SK-N-SH treated with all-trans-retinoic acid at 6 μM for 48 hours (cell line): ENCODE results near the gene HAPLN3.
"Not testable (repeated sequence)": the region's sequence is repeated elsewhere in the genome, so short reads cannot be mapped to it uniquely, and the experiment has no call there.

ENCODE experiments used
- ATAC-seq: fragments of 200-7000 bp; cut with Tn5 transposase; 3 replicates; pipeline ENCODE4 v1.9.1; 2020; ENCODE audit warnings: mild to moderate bottlenecking, moderate library complexity
- ARNTL ChIP-seq: fragments of 450-650 bp; formaldehyde crosslinking; IDR thresholded peaks from 2 replicates; pipeline ENCODE4 v1.5.0; 2020; ENCODE audit warnings: low read depth, mild to moderate bottlenecking, moderate library complexity, borderline replicate concordance
- CREB5 ChIP-seq: fragments of 250-450 bp; sonication (Bioruptor Pico); IDR thresholded peaks from 2 replicates; pipeline ENCODE4 v1.5.1; 2020; ENCODE audit warnings: low read depth, mild to moderate bottlenecking, moderate library complexity
- CSDC2 ChIP-seq: fragments of 250-450 bp; sonication (Bioruptor Pico); IDR thresholded peaks from 2 replicates; pipeline ENCODE4 v1.5.0; 2020; ENCODE audit warnings: mild to moderate bottlenecking, moderate library complexity
- CSRNP3 ChIP-seq: fragments of 250-450 bp; sonication (Bioruptor Pico); IDR thresholded peaks from 2 replicates; pipeline ENCODE4 v1.5.1; 2021; ENCODE audit warnings: mild to moderate bottlenecking, moderate library complexity
- ESRRG ChIP-seq: fragments of 250-450 bp; sonication (Bioruptor Pico); IDR thresholded peaks from 2 replicates; pipeline ENCODE4 v1.6.1; 2021; ENCODE audit warnings: mild to moderate bottlenecking
- ISL1 ChIP-seq: fragments of 250-450 bp; sonication (Bioruptor Pico); IDR thresholded peaks from 2 replicates; pipeline ENCODE4 v2.1.2; 2022; ENCODE audit warnings: mild to moderate bottlenecking, moderate library complexity
- PATZ1 ChIP-seq: fragments of 250-450 bp; sonication (Bioruptor Pico); IDR thresholded peaks from 2 replicates; pipeline ENCODE4 v1.8.0; 2020; ENCODE audit warnings: mild to moderate bottlenecking, moderate library complexity, borderline replicate concordance
- POU6F1 ChIP-seq: fragments of 250-450 bp; sonication (Bioruptor Pico); IDR thresholded peaks from 2 replicates; pipeline ENCODE4 v1.8.0; 2021; ENCODE audit warnings: low read depth, mild to moderate bottlenecking, moderate library complexity, borderline replicate concordance
- RARB ChIP-seq: fragments of 250-450 bp; sonication (Bioruptor Pico); IDR thresholded peaks from 2 replicates; pipeline ENCODE4 v1.8.0; 2021; ENCODE audit warnings: mild to moderate bottlenecking, moderate library complexity
- TCF4 ChIP-seq: fragments of 250-450 bp; sonication (Bioruptor Pico); IDR thresholded peaks from 2 replicates; pipeline ENCODE4 v1.8.0; 2021; ENCODE audit warnings: mild to moderate bottlenecking, moderate library complexity, borderline replicate concordance
- TOX ChIP-seq: fragments of 250-450 bp; sonication (Bioruptor Pico); IDR thresholded peaks from 2 replicates; pipeline ENCODE4 v1.8.0; 2021; ENCODE audit warnings: mild to moderate bottlenecking, moderate library complexity, borderline replicate concordance
- ZC3H10 ChIP-seq: fragments of 250-450 bp; sonication (Bioruptor Pico); IDR thresholded peaks from 2 replicates; pipeline ENCODE4 v1.5.1; 2021; ENCODE audit warnings: mild to moderate bottlenecking, moderate library complexity
- ZFP3 ChIP-seq: fragments of 250-450 bp; sonication (Bioruptor Pico); IDR thresholded peaks from 2 replicates; pipeline ENCODE4 v1.5.0; 2020; ENCODE audit warnings: mild to moderate bottlenecking, moderate library complexity
- ZFP30 ChIP-seq: fragments of 450-650 bp; formaldehyde crosslinking; IDR thresholded peaks from 2 replicates; pipeline ENCODE4 v1.5.0; 2022; ENCODE audit warnings: mild to moderate bottlenecking, moderate library complexity
- ZNF565 ChIP-seq: fragments of 450-650 bp; formaldehyde crosslinking; conservative IDR thresholded peaks from 2 replicates; pipeline ENCODE4 v1.5.0; 2020; ENCODE audit warnings: low read depth, mild to moderate bottlenecking, moderate library complexity
- ZNF70 ChIP-seq: fragments of 450-650 bp; formaldehyde crosslinking; IDR thresholded peaks from 2 replicates; pipeline ENCODE4 v1.5.0; 2020; ENCODE audit warnings: mild to moderate bottlenecking, moderate library complexity
- ZNF8 ChIP-seq: fragments of 450-650 bp; formaldehyde crosslinking; IDR thresholded peaks from 2 replicates; pipeline ENCODE4 v1.5.0; 2020; ENCODE audit warnings: mild to moderate bottlenecking, moderate library complexity

HAPLN3 gene

GRCh38 chr15:88932875-88933330 lies 37.6 kb upstream of the HAPLN3 start (continued):
- TF ChIP-seq CSRNP3 (no peak), ZNF8 (CRISPR knock-in tag) (no peak), CSDC2 (CRISPR knock-in tag) (no peak), CREB5 (CRISPR knock-in tag) (no peak)

- TF ChIP-seq TCF4 (CRISPR knock-in tag): no peak
- TF ChIP-seq ISL1: no peak
- TF ChIP-seq TOX (CRISPR knock-in tag): no peak
- TF ChIP-seq POU6F1 (CRISPR knock-in tag): no peak
- TF ChIP-seq PATZ1 (CRISPR knock-in tag): no peak
- no peak for TF ChIP-seq RARB
- no peak for TF ChIP-seq ZFP3
- no peak for TF ChIP-seq CREB5 (CRISPR knock-in tag)
- no peak for TF ChIP-seq ZNF565 (CRISPR knock-in tag)
- no peak for TF ChIP-seq ARNTL (CRISPR knock-in tag)
- TF ChIP-seq ZC3H10 (CRISPR knock-in tag): no peak
- no peak for TF ChIP-seq ZNF70 (CRISPR knock-in tag)
- no peak for ATAC-seq
Observed at GRCh38 chr15:88932271-88932874, 37.0 kb upstream of the HAPLN3 start.

- TF ChIP-seq ZFP30: no peak
- no peak for TF ChIP-seq ZC3H10 (CRISPR knock-in tag)
- TF ChIP-seq ISL1: no peak
- TF ChIP-seq ESRRG: no peak
- TF ChIP-seq ZFP3: no peak
- TF ChIP-seq TCF4 (CRISPR knock-in tag): no peak
- ATAC-seq: no peak
Observed at GRCh38 chr15:88930579-88930978, 35.2 kb upstream of the HAPLN3 start.

GRCh38 chr15:88929358-88930098 lies 34.2 kb upstream of the HAPLN3 start:
- not testable (repeated sequence) for ATAC-seq

- ATAC-seq: not testable (repeated sequence)
Observed at GRCh38 chr15:88928192-88928591, 32.8 kb upstream of the HAPLN3 start.

- ATAC-seq: not testable (repeated sequence)
Observed at GRCh38 chr15:88925648-88926047, 30.3 kb upstream of the HAPLN3 start.

- peak; percentile 63 for ATAC-seq
Observed at GRCh38 chr15:88920892-88921435, 25.6 kb upstream of the HAPLN3 start.
